ENCODE results near the gene ASB17.

ASB17 gene

DNA sequence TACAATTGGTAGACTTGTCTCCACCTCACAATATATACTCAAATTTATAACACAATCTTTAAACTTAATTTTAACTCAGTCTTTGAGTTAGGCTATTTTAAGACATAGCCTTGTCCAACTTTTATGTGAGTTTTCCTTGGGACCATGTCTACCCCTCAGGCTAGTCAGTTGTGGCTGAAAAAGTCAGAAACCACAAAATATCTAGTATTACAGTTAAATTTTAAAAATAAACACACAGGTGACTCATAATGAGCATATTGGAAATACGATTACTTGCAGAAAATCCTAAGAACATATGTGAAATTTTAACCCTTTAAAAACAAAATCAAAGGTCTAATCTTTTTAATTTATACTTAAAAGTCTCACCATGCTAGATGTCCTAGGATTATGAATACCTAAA lies 4.8 kb upstream of the ASB17 start:
- Histone ChIP-seq H3K4me1 (ENCODE audit: control insufficient read depth, insufficient read depth, low read length) (no peaks in the 10 kb centered on the region), H3K36me3 (ENCODE audit: control insufficient read depth, insufficient read depth, low read length) (no peaks in the 10 kb centered on the region), H3K4me3 (ENCODE audit: low read length) (no peak overlapping the region), H3K27me3 (ENCODE audit: control insufficient read depth, insufficient read depth, low read length) (no peaks in the 10 kb centered on the region), H3K9ac (ENCODE audit: low read length) (no peak overlapping the region), H3K9me3 (ENCODE audit: control insufficient read depth, low read length) (no peaks in the 10 kb centered on the region)

DNA sequence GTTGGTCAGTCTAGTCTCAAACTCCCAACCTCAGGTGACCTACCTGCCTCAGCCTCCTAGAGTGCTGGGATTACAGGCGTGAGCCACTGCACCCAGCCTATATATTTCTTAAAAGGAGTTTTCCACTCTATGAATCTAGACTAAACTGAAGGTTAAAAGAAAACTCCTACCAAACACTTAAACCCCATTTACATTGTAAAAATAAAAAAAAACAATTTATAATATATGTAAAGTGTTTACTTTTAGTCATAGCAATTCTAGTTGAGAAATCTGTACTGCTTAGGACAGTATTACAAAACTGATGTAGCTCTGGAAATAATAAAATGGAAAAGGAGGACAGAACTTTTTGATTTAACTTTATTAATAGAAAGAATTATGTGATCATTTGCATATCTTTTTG lies 9.5 kb downstream of the ASB17 start:
- Histone ChIP-seq H3K4me1 (ENCODE audit: control insufficient read depth, insufficient read depth, low read length) (no peaks in the 10 kb centered on the region), H3K36me3 (ENCODE audit: control insufficient read depth, insufficient read depth, low read length) (no peaks in the 10 kb centered on the region), H3K4me3 (ENCODE audit: low read length) (no peak overlapping the region), H3K27me3 (ENCODE audit: control insufficient read depth, insufficient read depth, low read length) (no peaks in the 10 kb centered on the region), H3K9me3 (ENCODE audit: control insufficient read depth, low read length) (no peaks in the 10 kb centered on the region), H3K9ac (ENCODE audit: low read length) (no peak overlapping the region)

DNA sequence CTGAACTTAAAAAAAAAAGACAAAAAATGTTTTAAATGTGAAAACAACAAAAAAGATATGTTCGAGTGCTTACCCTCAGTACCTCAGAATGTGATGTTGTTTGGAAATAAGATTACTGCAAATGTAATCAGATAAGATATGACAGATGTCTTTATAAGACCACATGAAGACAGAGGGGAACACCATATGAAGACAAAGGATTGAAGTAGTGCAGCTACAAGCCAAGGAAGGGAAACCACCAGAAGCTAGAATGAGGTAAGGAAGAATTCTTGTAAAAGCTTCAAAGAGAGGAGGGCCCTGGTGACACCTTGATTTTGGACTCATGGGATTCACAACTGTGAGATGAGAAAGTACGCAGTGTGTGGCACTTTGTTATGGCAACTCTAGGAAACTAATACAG lies 15.4 kb downstream of the ASB17 start:
- H3K27me3 ChIP-seq (ENCODE audit: control insufficient read depth, insufficient read depth, low read length): no peaks in the 10 kb centered on the region
- H3K4me1 ChIP-seq (ENCODE audit: control insufficient read depth, insufficient read depth, low read length): no peaks in the 10 kb centered on the region
- no peaks in the 10 kb centered on the region for H3K36me3 ChIP-seq (ENCODE audit: control insufficient read depth, insufficient read depth, low read length)
- H3K4me3 ChIP-seq (ENCODE audit: low read length): no peak overlapping the region
- no peak overlapping the region for H3K9ac ChIP-seq (ENCODE audit: low read length)
- no peaks in the 10 kb centered on the region for H3K9me3 ChIP-seq (ENCODE audit: control insufficient read depth, low read length)

DNA sequence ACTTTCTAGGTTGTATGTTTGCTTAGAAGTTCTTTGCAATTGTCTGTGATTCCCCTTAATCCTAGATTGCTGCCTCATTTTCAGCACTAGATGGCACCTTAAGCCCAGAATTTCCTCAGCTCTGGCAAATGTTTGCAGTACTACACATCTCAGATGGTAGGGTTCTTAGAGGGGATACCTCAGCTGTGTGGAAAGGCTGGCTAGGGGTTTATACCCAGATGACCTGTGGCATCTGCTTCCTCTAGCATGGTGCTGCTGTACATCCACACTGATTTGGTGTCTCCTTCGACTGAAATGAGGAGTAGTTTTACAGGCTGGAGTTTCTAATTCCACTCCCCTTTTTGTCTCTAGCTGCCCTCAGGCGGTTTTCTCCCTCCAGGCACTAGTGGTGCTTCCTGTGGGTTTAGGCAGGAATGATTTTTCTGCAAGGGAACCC lies 23.5 kb downstream of the ASB17 start:
- H3K9me3 ChIP-seq (ENCODE audit: control insufficient read depth, low read length): no peaks in the 10 kb centered on the region
- no peak overlapping the region for H3K4me3 ChIP-seq (ENCODE audit: low read length)
- H3K4me1 ChIP-seq (ENCODE audit: control insufficient read depth, insufficient read depth, low read length): no peaks in the 10 kb centered on the region
- H3K36me3 ChIP-seq (ENCODE audit: control insufficient read depth, insufficient read depth, low read length): no peaks in the 10 kb centered on the region
- no peaks in the 10 kb centered on the region for H3K27me3 ChIP-seq (ENCODE audit: control insufficient read depth, insufficient read depth, low read length)
- no peak overlapping the region for H3K9ac ChIP-seq (ENCODE audit: low read length)

DNA sequence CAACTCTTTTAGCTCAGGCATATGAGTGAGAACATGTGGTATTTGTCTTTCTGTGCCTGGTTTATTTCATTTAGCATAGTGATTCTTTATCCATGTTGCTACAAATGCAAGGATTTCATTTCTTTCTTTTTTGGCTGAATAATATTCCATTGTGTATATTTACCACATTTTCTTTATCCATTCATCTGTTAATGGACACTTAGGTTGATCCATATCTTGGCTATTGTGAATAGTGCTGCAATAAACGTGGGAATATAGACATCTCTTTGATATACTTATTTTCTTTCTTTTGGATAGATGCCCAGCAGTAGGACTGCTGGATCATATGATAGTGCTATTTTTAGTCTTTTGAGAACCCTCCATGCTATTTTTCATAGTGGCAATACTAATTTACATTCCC lies 30.8 kb downstream of the ASB17 start:
- Histone ChIP-seq H3K9me3 (ENCODE audit: control insufficient read depth, low read length) (no peaks in the 10 kb centered on the region), H3K9ac (ENCODE audit: low read length) (no peak overlapping the region), H3K27me3 (ENCODE audit: control insufficient read depth, insufficient read depth, low read length) (no peaks in the 10 kb centered on the region), H3K36me3 (ENCODE audit: control insufficient read depth, insufficient read depth, low read length) (no peaks in the 10 kb centered on the region), H3K4me3 (ENCODE audit: low read length) (no peak overlapping the region), H3K4me1 (ENCODE audit: control insufficient read depth, insufficient read depth, low read length) (no peaks in the 10 kb centered on the region)

DNA sequence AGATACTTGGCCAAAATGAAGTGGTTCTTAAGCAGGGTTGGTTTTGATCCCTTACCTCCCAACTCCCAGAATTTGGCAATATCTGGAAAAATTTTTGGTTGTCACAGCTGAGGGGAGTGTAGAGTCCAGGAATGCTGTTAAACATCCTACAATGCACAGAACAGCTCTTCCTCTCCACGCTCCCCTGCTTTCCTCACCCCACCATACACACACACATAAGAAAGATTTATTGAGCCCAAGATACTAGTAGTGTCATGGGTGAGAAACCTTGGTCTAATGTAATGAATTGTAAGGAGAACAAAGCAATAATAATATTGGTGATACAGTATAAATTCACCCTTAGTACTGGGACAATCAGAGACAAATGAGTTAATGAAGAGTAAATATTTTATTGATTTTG lies 47.8 kb downstream of the ASB17 start:
- no peak overlapping the region for H3K9ac ChIP-seq (ENCODE audit: low read length)
- no peak overlapping the region for H3K4me3 ChIP-seq (ENCODE audit: low read length)
- no peaks in the 10 kb centered on the region for H3K9me3 ChIP-seq (ENCODE audit: control insufficient read depth, low read length)
- H3K36me3 ChIP-seq (ENCODE audit: control insufficient read depth, insufficient read depth, low read length): no peaks in the 10 kb centered on the region
- no peaks in the 10 kb centered on the region for H3K4me1 ChIP-seq (ENCODE audit: control insufficient read depth, insufficient read depth, low read length)
- no peaks in the 10 kb centered on the region for H3K27me3 ChIP-seq (ENCODE audit: control insufficient read depth, insufficient read depth, low read length)

DNA sequence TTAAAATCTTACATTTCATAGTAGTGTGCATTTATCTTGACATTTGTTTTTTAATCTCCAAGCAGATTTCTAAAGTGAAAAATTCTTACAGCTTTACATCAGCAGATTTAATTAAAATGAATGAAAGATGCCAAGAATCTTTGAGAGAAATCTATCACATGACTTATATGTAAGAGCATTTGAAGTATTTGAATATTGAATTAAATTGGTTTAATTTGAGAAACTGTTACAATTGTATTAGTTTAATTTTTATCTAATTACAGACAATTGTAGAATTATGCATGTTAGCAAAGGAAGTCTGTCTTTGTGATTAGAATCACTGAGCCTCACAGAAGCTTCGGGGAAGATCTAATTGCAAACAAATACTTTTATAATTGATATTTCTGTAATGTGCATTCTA lies 52.2 kb downstream of the ASB17 start:
- Histone ChIP-seq H3K4me3 (ENCODE audit: low read length) (no peak overlapping the region), H3K9me3 (ENCODE audit: control insufficient read depth, low read length) (no peaks in the 10 kb centered on the region), H3K4me1 (ENCODE audit: control insufficient read depth, insufficient read depth, low read length) (no peaks in the 10 kb centered on the region), H3K9ac (ENCODE audit: low read length) (no peak overlapping the region), H3K36me3 (ENCODE audit: control insufficient read depth, insufficient read depth, low read length) (no peaks in the 10 kb centered on the region), H3K27me3 (ENCODE audit: control insufficient read depth, insufficient read depth, low read length) (no peaks in the 10 kb centered on the region)

DNA sequence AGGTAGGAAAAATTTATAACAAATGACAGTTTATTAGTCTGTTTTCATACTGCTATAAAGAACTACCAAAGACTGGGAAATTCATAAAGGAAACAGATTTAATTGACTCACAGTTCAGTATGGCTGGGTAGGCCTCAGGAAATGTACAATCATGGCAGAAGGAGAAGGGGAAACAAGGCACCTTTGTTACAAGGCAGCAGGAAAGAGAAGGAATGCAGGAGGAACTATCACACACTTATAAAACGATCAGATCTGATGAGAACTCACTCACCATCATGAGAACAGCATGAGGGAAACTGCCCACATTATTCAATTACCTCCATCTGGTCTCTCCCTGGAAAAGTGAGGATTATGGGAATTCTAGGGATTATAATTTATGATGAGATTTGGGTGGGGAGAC lies 61.3 kb downstream of the ASB17 start:
- no peaks in the 10 kb centered on the region for H3K36me3 ChIP-seq (ENCODE audit: control insufficient read depth, insufficient read depth, low read length)
- H3K27me3 ChIP-seq (ENCODE audit: control insufficient read depth, insufficient read depth, low read length): no peaks in the 10 kb centered on the region
- no peak overlapping the region for H3K9ac ChIP-seq (ENCODE audit: low read length)
- H3K4me3 ChIP-seq (ENCODE audit: low read length): no peak overlapping the region
- no peaks in the 10 kb centered on the region for H3K9me3 ChIP-seq (ENCODE audit: control insufficient read depth, low read length)
- H3K4me1 ChIP-seq (ENCODE audit: control insufficient read depth, insufficient read depth, low read length): no peaks in the 10 kb centered on the region
